Gastroesophageal sphincter (tissue), 3 donors: ENCODE measurements around the gene CASQ2.
"Not testable (repeated sequence)": the region's sequence is repeated elsewhere in the genome, so short reads cannot be mapped to it uniquely, and the experiment has no call there.

Source experiments
- CTCF ChIP-seq, 4 experiments: fragments of 200-600 bp in 2 of 4; fragments of 450-650 bp in 2 of 4; sonication (generic) in 1 of 4; IDR thresholded peaks; one replicate each; pipeline ENCODE4 v1.5.1; 2017 to 2019; ENCODE audit warnings: antibody characterized with exemption in 4 of 4, mild to moderate bottlenecking in 2 of 4, moderate library complexity in 2 of 4
- EP300 ChIP-seq: sonication (generic); formaldehyde crosslinking; IDR thresholded peaks from one replicate; pipeline ENCODE4 v1.6.1; 2017; ENCODE audit warnings: antibody characterized with exemption, mild to moderate bottlenecking
- POLR2A ChIP-seq, 2 donors: fragments of 450-650 bp; IDR thresholded peaks; one replicate each; pipeline ENCODE4 v1.6.1; 2017; ENCODE audit warnings: antibody characterized with exemption in 2 of 2, mild to moderate bottlenecking in 2 of 2, moderate library complexity in 1 of 2

GRCh38 chr1:115779075-115779474 is 10.6 kb upstream of the CASQ2 start:
- not testable (repeated sequence) for TF ChIP-seq CTCF (IDR thresholded peaks at IDR 0.05); POLR2A (IDR thresholded peaks at IDR 0.05); EP300
